GM11168 (cell line): ENCODE measurements around the gene GSTM5.
"Not testable (repeated sequence)": the region's sequence is repeated elsewhere in the genome, so short reads cannot be mapped to it uniquely, and the experiment has no call there.

ENCODE experiments used
- in situ Hi-C: fragments of 300-500 bp; cut with MboI; formaldehyde crosslinking; loops from one replicate; pipeline ENCODE4 v1.12.0; 2022; ENCODE audit warnings: low sequenced_read_pairs; ENCODE audit not compliant: unreplicated experiment

GSTM5 gene

GRCh38 chr1:109724933-109725332 is 12.9 kb downstream of the GSTM5 start:
- in situ Hi-C loops, result no loop called here

DNA sequence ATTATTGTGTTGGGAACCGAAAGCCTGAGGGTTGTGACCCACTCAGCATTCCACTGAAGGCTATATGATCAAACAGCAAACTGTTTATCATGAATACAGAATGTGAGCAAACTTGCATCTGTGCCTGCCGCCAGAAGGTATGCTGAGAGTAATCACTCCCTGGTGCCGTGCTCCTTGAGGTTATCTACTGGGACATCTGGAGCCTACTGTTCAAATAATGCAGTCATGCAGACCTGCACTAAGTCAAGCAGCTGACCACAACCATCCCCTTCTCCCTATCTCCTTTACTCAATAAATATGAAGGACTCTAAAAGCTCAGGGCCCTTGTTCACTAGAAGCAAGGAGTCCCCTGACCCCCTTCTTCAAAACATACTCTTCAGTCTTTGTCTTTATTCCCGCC is 13.5 kb downstream of the GSTM5 start:
- in situ Hi-C loops, result no loop called here

DNA sequence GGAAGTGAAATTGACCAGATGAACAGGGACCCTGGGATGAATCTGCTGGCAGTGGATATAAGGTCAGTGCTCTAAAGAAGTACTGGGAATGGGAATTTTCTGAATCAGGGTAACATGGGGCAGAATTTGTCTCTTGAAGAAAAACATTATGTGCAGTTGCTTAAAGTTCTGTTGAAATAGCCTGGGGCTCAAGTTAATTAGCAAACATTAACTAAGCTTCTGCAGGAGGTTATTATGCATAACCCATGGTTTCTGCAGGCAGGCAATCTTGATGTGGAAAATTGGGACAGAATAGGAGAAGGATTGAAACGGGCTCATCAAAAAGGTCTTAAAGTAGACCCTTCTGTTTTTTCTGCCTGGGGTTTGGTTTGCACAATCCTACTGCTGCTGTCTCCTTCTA is 14.0 kb downstream of the GSTM5 start:
- in situ Hi-C loops, result no loop called here

DNA sequence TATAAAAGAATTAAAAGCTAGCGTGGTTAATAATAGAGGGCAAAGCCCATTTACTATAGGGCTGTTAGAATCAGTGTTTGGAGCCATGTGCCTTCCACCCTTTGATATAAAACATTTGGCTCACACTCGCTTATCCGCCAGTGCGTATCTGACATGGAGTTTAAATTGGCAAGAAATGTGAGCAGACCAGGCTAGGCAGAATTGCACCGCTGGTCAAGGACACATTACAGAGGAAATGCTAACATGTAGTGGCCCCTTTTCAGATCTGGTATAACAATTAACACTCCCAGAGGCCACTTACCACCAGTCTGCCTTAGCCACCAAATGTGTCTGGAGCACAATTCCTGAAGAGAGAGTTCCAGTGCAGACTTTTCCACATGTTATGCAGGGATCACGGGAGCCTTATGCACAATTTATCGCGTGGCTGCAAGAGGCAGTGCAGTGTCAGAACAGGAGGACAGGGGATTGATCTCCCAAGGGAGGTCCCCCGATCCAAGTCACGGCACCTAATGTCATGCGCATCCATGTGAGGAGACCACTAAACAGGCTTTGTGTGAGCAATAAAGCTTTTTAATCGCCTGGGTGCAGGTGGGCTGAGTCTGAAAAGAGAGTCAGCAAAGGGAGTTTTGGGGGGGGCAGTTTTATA is 14.8 kb downstream of the GSTM5 start:
- in situ Hi-C loops, result no loop called here

GRCh38 chr1:109728870-109729269 is 16.8 kb downstream of the GSTM5 start:
- in situ Hi-C loops, result no loop called here

DNA sequence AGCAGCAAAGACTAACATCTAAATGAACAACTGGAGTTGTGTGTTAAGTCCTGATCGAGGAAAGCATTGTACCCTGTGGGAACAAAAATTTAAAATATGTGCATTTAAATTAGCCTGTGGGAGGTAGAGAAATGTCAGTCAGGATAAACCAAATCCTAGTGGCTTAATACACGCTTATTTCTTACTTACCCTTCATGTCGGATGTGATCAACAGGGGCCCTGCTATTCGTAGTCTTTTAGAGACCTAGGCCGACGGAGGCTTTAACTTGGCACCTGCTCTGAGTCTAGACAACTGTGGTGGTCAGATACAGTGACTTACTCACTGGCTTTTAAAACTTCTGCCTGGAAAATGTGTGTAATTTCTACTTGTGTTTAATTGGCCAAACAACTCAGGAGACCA is 18.6 kb downstream of the GSTM5 start:
- in situ Hi-C loops, result no loop called here

GRCh38 chr1:109732390-109732881 is 20.4 kb downstream of the GSTM5 start:
- in situ Hi-C loops, result no loop called here

- in situ Hi-C loops, result no loop called here
Observed at GRCh38 chr1:109733236-109733870, 21.3 kb downstream of the GSTM5 start.

DNA sequence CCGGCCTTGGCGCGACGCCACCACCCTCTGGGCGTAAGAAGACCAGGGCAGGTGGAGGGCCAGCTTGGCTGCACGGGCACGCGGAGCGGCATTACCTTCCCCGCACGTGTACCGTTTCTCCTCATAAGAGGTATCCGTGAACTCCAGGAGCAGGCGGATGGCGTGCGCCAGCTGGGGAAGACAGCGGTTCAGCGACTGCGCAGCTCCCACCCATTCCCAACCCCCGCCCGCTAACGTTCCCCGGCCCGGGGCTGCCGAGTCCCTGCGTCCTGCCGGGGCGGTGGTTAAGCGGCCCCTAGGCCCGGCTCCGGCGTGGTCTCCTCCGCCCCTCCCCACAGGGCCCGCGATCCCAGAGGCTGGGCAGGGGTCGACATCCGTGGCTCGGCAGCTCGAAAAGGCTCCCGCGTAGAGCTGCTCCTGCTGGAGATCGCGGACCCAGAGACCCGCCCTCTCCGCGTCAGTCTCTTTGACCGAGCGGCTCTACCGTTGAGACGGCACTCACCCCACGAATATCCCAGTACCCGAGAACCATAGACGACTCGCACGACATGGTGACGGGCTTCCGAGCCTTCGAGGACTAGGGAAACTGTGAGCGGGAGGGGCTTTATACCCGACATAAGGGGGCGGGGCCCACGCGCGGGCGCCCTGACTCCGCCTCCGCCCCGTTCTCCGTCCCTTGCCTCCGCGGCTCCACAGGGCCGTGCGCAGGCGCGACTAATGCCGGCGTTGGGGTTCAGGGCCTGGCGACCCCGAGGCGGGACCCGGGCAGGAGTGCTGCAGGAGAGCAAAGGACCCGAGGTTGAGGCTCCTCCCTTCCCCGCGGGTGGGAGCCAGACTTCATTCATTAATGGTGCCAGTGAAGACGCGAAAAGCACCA is 27.9 kb downstream of the GSTM5 start:
- in situ Hi-C loops, result no loop called here

DNA sequence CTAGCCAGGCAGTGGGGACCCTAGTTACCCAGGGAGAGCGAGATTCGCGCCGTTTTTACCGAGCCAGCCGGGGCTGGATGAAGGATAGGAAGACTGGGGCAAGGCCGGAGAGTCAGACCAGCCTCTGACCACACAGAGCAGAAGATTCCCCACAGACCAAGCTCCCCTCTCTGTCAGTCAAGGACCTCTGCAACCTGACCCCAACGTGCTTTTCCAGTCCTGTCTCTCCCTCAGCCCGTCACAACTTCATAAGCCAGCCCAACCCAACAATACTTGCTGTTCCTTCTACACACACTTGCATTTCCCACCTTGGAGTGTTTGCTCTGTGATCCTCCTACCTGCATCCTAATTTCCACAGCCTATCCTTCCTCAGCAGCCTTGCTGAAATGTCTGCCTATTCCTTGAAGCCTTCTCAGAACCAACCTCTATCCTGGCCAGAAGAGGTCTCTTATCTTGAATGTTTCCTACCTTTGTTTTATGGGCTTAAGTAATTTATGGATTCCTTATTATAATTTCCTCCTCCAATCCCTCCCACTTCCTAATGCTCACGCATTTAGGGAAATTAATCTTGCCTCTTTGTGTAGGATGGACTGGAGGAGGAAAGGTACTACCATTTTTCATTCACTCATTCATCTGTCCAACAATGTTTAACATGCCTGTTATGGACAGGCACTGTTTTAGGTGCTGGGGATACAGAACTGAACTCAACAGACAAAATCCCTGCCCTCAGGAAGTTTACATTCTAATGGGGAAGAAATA is 28.7 kb downstream of the GSTM5 start, which contains the start of gene GSTM3:
GSTM3 (minus strand) TSS at position 424 of the 759 bp plus-strand sequence. CDS start 751 bp downstream, outside the sequence.
- in situ Hi-C loops, result no loop called here

GRCh38 chr1:109748311-109748710 is 36.3 kb downstream of the GSTM5 start:
- in situ Hi-C loops, result not testable (repeated sequence)

- in situ Hi-C loops, result no loop called here
Observed at GRCh38 chr1:109749221-109749620, 37.2 kb downstream of the GSTM5 start.

DNA sequence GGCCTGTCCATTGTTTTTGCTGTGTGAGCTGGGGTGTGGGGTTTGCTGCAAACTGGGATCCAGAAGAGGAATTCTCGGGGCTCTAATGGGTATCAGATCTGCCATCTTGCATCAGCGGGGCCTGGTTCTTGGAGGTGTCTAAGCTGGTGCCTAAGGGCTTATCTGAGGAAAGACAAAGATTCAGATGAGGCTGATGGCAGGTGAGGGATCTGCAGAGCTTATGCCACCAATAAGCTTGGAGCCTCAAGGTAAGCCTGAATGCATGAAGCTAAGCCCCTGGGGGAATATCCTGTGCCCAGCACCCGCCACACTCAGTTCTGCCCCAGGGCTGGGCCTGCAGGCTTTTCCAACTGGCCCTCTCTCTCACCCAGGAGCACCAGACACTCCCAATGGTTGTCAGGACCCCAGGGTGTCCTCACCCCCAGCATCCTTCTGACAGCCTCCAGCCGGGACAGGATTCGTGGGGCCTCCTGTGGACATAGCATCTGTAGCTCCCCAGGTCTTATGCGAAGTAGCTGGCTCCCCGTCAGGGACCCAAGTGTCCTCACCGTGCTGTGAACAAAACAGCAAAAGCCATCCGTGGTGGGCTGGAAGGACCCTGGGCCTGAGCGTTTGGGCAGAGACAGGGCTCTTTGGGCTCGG is 38.3 kb downstream of the GSTM5 start:
- in situ Hi-C loops, result no loop called here

DNA sequence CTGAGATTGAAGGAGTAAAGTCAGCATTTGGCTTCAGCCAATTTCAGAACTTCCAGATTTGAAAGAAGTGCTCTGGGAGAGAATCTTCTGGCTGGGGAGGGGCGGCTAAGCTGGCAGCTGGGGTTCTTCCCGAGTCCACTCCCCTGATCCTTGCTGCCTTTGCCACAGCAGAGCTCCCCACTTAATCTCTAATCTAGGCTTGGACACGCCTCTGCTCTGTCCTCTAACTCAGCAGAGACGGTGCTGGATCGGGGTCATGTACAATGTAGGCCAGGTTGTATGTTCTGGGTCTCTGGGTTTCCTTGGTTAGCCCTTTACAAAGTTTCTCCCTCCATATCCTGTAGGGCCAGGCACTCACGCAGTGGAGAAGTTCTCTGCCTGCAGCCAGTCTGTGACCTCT is 38.9 kb downstream of the GSTM5 start:
- in situ Hi-C loops, result no loop called here

- in situ Hi-C loops, result no loop called here
Observed at GRCh38 chr1:109751531-109752260, 39.6 kb downstream of the GSTM5 start.

GRCh38 chr1:109754738-109755137 is 42.7 kb downstream of the GSTM5 start:
- in situ Hi-C loops, result no loop called here

DNA sequence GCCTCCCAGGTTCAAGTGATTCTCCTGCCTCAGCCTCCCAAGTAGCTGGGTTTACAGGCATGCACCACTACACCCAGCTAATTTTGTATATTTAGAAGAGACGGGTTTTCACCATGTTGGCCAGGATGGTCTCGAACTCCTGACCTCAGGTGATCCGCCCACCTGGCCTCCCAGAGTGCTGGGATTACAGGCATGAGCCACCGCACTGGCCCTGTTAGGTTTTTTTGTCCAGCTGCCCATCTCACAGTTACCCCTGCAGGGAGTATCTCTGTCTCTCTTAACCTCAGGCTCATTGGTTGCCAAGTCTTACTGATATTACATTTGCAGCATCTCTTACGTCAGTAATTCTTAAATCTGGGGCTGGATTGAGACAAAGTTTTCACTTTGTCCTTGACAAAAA is 44.3 kb downstream of the GSTM5 start:
- in situ Hi-C loops, result not testable (repeated sequence)

GRCh38 chr1:109756848-109757521 is 44.9 kb downstream of the GSTM5 start:
- in situ Hi-C loops, result no loop called here
